ENCODE measurements around the gene SYT14.

DNA sequence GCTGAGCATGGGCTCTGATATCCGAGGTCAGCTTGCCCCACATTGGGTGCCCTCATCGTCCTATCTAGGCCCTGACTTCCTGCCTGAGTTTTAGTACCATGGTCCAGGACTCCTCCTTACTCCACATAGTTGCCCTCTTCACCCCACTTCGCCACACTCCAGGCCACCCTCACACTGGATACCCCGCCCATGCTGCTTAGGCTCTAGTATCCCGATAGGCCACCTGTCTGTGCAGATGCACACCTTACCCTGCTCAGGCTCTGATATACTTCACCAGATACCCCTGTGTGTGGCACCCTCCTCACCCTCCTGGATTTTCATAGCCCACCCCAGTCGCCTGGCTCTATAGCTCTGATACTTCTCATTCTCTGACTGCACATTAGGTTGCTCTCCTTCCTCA is 149.0 kb downstream of the SYT14 start:
- TF ChIP-seq CTCF (IDR thresholded peaks at IDR 0.05) (no peak), POLR2A (IDR thresholded peaks at IDR 0.05) (no peak)
